Right lobe of liver (tissue), 6 donors: ENCODE results near the gene STK32B. TPM values are rescaled to one million over a fixed set of nuclear protein-coding genes. Genes with fewer than 3 reads are reported as not detected.

Experiments
- ATAC-seq, 4 donors: fragments of 200-7000 bp; cut with Tn5 transposase; one replicate each; pipeline ENCODE4 v1.9.1; 2020; ENCODE audit warnings: mild to moderate bottlenecking in 4 of 4, moderate library complexity in 4 of 4
- DNase-seq, 3 donors: peaks; one replicate each; pipeline ENCODE4 v3.0.0-alpha.2; 2020
- H3K27ac ChIP-seq, 3 donors: fragments of 200-600 bp; one replicate each; pipeline ENCODE4 v1.8.0; 2022
- H3K27me3 ChIP-seq, 2 donors: fragments of 200-600 bp; one replicate each; pipeline ENCODE4 v1.8.0; 2022
- H3K36me3 ChIP-seq, 4 donors: fragments of 200-600 bp; sonication (generic) in 1 of 4; one replicate each; pipeline versions ENCODE4 v1.5.1 to v1.8.0; 2017 to 2022; ENCODE audit warnings: control low read depth in 1 of 4
- H3K4me1 ChIP-seq, 4 donors: fragments of 200-600 bp; sonication (generic) in 1 of 4; one replicate each; pipeline versions ENCODE4 v1.5.1 to v1.8.0; 2017 to 2022; ENCODE audit warnings: control low read depth in 1 of 4
- H3K4me3 ChIP-seq, 3 donors: fragments of 200-600 bp; one replicate each; pipeline ENCODE4 v1.8.0; 2022
- H3K9me3 ChIP-seq, 4 donors: fragments of 200-600 bp; sonication (generic) in 1 of 4; one replicate each; pipeline versions ENCODE4 v1.5.1 to v1.8.0; 2017 to 2022; ENCODE audit warnings: control low read depth in 1 of 4
- POLR2A ChIP-seq: fragments of 450-650 bp; IDR thresholded peaks from one replicate; pipeline ENCODE4 v1.6.1; 2017; ENCODE audit warnings: antibody characterized with exemption, mild to moderate bottlenecking
- WGBS: methylation state at CpG from one replicate; pipeline ENCODE4 v1.1.6; 2018; ENCODE audit warnings: low coverage, low lambda C conversion rate; ENCODE audit not compliant: insufficient coverage; ENCODE audit errors: missing lambda C conversion rate; 5-methylcytosine and 5-hydroxymethylcytosine counted together
- intact Hi-C, 2 donors: fragments of 100-400 bp; cut with DNase I; formaldehyde crosslinking; loops; one replicate each; pipeline versions ENCODE4 v1.11.2 to v1.14.1; 2022
- total RNA-seq, 6 experiments: library from RNA; depleted of rRNA in 2 of 6; stranded (reverse); fragments of >200 nt in 2 of 6; fragmentation: NEBNext Ultra II Directional in 3 of 6; extraction: Animal tissue kit (Norgen Biotek cat#: 25700) in 3 of 6; gene quantifications; one replicate each; pipeline versions ENCODE4 v1.1.0 to v1.2.4, GENCODE V29; 2016 to 2023
- TF ChIP-seq, protein P1 (sequence below), 4 donors: fragments of 200-600 bp in 3 of 4; fragments of 450-650 bp in 1 of 4; IDR thresholded peaks; one replicate each; pipeline versions ENCODE4 v1.5.1 to v1.8.0; 2016 to 2022; ENCODE audit warnings: antibody characterized with exemption in 4 of 4, mild to moderate bottlenecking in 2 of 4
- donor health status: DM: no; HTN: yes; CAD: no.
- donor health status: DM: no; HTN: no; CAD: no.
- donor health status: DM: no; HTN: no; CAD: no.
- donor health status: DM: no; HTN: yes; CAD: no.
- donor health status: DM: no; HTN: yes; CAD: no.

The STK32B gene
- total RNA-seq, 6 experiments from 2014 or later = 0.05 to 0.07 TPM; not detected in 4

DNA sequence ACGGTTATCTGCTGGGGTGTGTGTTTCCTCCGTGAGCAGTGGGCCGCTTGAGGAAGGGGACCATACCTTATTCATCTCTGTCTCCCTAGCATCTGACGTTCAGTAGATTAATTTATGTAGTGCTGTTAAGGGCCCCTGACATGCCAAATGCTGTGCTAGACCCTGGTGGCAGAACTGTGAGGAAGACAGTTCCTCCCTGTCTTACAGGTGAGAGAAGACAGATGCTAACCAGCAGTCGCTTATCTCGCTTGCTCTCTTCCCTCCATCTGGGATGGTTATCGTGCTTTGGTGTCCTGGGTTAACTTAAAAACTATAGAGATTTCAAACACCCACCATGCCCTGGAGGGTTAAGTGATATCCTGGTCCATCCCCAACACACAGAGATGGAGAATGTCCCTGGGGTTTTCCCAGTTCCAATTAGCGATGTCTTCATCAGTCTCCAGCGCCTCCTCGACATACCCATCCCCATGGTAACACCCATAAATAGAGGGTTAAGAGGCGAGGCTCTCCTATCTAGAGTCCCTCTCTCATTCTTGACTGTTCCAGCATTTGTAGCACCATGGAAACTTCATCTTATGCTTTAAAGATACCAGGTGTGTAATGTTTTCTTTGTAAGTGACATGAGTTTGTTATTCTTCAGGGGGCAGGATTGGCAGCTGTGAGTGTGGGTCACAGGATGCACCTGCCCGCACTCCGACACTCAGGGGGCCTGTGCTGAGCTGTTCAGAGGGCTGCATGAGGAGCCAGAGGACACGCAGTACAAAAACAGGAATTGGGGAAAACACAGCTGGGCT, 135.2 kb downstream of the STK32B start:
- Histone ChIP-seq H3K36me3 (no peaks in the 10 kb centered on the region), H3K9me3 (no peaks in the 10 kb centered on the region), H3K27ac (no peak overlapping the region), H3K27me3 (no peaks in the 10 kb centered on the region), H3K4me3 (no peak overlapping the region), H3K4me1 (no peaks in the 10 kb centered on the region)
- intact Hi-C loops = no loop called here
- DNase-seq (no peak), ATAC-seq (no peak)
- 53% methylated on average over 13 of the region's 14 CpGs for WGBS
- TF ChIP-seq, protein P1, sequence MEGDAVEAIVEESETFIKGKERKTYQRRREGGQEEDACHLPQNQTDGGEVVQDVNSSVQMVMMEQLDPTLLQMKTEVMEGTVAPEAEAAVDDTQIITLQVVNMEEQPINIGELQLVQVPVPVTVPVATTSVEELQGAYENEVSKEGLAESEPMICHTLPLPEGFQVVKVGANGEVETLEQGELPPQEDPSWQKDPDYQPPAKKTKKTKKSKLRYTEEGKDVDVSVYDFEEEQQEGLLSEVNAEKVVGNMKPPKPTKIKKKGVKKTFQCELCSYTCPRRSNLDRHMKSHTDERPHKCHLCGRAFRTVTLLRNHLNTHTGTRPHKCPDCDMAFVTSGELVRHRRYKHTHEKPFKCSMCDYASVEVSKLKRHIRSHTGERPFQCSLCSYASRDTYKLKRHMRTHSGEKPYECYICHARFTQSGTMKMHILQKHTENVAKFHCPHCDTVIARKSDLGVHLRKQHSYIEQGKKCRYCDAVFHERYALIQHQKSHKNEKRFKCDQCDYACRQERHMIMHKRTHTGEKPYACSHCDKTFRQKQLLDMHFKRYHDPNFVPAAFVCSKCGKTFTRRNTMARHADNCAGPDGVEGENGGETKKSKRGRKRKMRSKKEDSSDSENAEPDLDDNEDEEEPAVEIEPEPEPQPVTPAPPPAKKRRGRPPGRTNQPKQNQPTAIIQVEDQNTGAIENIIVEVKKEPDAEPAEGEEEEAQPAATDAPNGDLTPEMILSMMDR (IDR thresholded peaks at IDR 0.05) = no peak
- no peak for TF ChIP-seq POLR2A

DNA sequence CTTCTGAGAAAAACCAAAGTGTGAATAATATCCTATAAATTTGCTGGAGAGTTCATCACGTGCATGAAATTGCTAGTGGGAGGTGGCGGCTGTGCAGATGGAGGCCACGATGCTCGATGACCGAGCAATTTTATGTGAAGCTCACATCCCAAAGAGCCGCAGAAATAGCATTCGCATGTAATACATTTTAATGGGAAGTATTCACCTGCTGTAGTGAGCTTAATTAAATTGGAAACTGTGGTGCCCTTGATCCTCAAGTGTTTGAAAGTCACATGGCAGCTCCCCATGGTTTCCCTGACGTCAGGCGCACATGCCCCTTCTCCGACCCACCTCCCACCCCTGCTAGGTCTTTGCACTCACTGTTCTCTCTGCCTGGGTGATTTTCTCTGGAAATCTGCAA, 136.8 kb downstream of the STK32B start:
- H3K36me3 ChIP-seq = no peaks in the 10 kb centered on the region
- TF ChIP-seq, protein P1 (IDR thresholded peaks at IDR 0.05) = no peak
- TF ChIP-seq POLR2A = no peak
- WGBS = 72% methylated on average over 9 of the region's 10 CpGs
- H3K4me1 ChIP-seq = no peaks in the 10 kb centered on the region
- no peak overlapping the region for H3K27ac ChIP-seq
- ATAC-seq (no peak), DNase-seq (no peak)
- intact Hi-C loops = no loop called here
- H3K9me3 ChIP-seq = no peaks in the 10 kb centered on the region
- H3K4me3 ChIP-seq = no peak overlapping the region
- H3K27me3 ChIP-seq = no peaks in the 10 kb centered on the region

DNA sequence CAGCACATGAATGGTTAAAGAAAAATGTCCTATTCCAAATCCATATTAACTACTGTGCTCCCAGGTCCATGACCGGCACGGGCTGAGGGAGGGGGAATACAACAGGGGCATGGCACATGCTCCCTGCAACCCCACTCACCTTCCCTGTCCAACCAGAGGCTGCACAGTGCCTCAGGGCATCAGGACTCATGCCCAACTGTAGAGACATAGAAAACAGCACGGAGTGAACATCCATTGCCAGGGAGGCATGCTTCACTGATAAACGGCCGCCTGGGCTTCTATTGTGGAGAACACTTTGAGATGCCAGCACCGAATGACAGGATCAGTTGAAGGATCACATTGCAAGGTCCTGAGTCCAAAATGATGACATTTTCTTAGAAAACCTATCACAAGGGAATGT, 140.6 kb downstream of the STK32B start:
- TF ChIP-seq, protein P1 (IDR thresholded peaks at IDR 0.05) = no peak
- TF ChIP-seq POLR2A = no peak
- Histone ChIP-seq H3K27me3 (no peaks in the 10 kb centered on the region), H3K36me3 (no peaks in the 10 kb centered on the region), H3K27ac (no peak overlapping the region), H3K4me3 (no peak overlapping the region), H3K4me1 (no peaks in the 10 kb centered on the region), H3K9me3 (no peaks in the 10 kb centered on the region)
- ATAC-seq (no peak), DNase-seq (no peak)
- WGBS = no CpG with 5 or more reads among the region's 6 CpGs
- intact Hi-C loops = no loop called here

DNA sequence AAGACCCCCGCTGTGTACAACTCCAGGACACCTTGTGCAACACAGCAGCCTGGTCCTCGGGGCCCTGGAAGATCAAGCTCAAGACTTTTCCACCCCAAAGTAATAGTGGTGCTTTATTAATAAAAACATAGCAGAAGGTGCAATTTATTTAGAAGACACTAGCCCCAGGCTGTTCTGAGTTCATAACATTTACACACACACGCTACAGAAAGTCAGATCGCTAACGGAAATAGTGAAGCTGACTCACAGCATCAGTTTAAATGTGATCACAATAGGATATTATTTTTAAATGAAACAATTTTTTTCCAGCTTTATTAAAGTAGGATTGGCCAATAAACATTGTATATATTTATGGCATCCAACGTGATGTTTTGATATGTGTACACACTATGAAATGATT, 141.0 kb downstream of the STK32B start:
- DNase-seq (no peak), ATAC-seq (no peak)
- Histone ChIP-seq H3K27me3 (no peaks in the 10 kb centered on the region), H3K36me3 (no peaks in the 10 kb centered on the region), H3K9me3 (no peaks in the 10 kb centered on the region), H3K4me1 (no peaks in the 10 kb centered on the region), H3K27ac (no peak overlapping the region), H3K4me3 (no peak overlapping the region)
- intact Hi-C loops = no loop called here
- TF ChIP-seq, protein P1 (IDR thresholded peaks at IDR 0.05) = no peak
- no peak for TF ChIP-seq POLR2A
- 50% methylated on average over 6 of the region's 6 CpGs for WGBS
